OCI-LY3 (cell line): ENCODE measurements around the gene MREG.

ENCODE experiments used
- H2AFZ ChIP-seq: fragments of 200-600, 300-600 bp; shearing (Covaris generic); 2 replicates; pipeline ENCODE4 v1.6.0; 2014; ENCODE audit warnings: antibody characterized with exemption, low read depth, low read length
- H3K27ac ChIP-seq: fragments of 200-600, 300-600 bp; sonication (generic); 2 replicates; pipeline ENCODE4 v1.5.1; 2014; ENCODE audit warnings: mild to moderate bottlenecking, low read length, moderate library complexity, mixed read lengths
- H3K27me3 ChIP-seq: fragments of 200-600, 300-600 bp; sonication (generic); 2 replicates; pipeline ENCODE4 v1.6.1; 2014; ENCODE audit warnings: low read depth, low read length, mixed read lengths
- H3K36me3 ChIP-seq: fragments of 200-600, 300-600 bp; sonication (generic); replicated peaks from 2 replicates; pipeline ENCODE3; 2014; ENCODE audit warnings: low read depth, low read length, mixed read lengths
- H3K4me1 ChIP-seq: fragments of 300-600, 200-600 bp; sonication (generic); 2 replicates; pipeline ENCODE4 v1.6.1; 2014; ENCODE audit warnings: low read length, mixed read lengths
- H3K4me2 ChIP-seq: fragments of 200-600, 300-600 bp; sonication (generic); 2 replicates; pipeline ENCODE4 v1.6.1; 2014; ENCODE audit warnings: low read length, mixed read lengths
- H3K4me3 ChIP-seq: fragments of 300-600, 200-600 bp; sonication (generic); 2 replicates; pipeline ENCODE4 v1.5.1; 2014; ENCODE audit warnings: antibody characterized with exemption, mild to moderate bottlenecking, low read length, moderate library complexity
- H3K79me2 ChIP-seq: fragments of 300-600, 200-600 bp; shearing (Covaris generic); 2 replicates; pipeline ENCODE4 v1.6.1; 2014; ENCODE audit warnings: mild to moderate bottlenecking, low read length, mixed read lengths
- H3K9ac ChIP-seq: fragments of 300-600, 200-600 bp; shearing (Covaris generic); 2 replicates; pipeline ENCODE4 v1.6.0; 2014; ENCODE audit warnings: mild to moderate bottlenecking, low read length, moderate library complexity
- H3K9me3 ChIP-seq: fragments of 200-600, 300-600 bp; shearing (Covaris generic); 2 replicates; pipeline ENCODE4 v1.6.1; 2014; ENCODE audit warnings: low read length, mixed read lengths; ENCODE audit not compliant: insufficient read depth
- H4K20me1 ChIP-seq: fragments of 200-600, 300-600 bp; sonication (generic); 2 replicates; pipeline ENCODE4 v1.6.1; 2016; ENCODE audit warnings: low read length, mixed read lengths; ENCODE audit not compliant: insufficient read depth
- CTCF ChIP-seq: fragments of 200-600, 300-600 bp; sonication (generic); IDR thresholded peaks from 2 replicates; pipeline ENCODE4 v1.5.1; 2014; ENCODE audit warnings: antibody characterized with exemption, low read length, low read depth
- EZH2phosphoT487 ChIP-seq: fragments of 200-600 bp; shearing (Covaris generic); IDR thresholded peaks from 2 replicates; pipeline ENCODE4 v1.6.1; 2018; ENCODE audit warnings: antibody characterized with exemption, mixed run types, low read depth

Gene MREG

GRCh38 chr2:215979620-215980019 is 33.7 kb downstream of the MREG start:
- H3K4me2 ChIP-seq = no peak overlapping the region
- no peaks in the 10 kb centered on the region for H3K9me3 ChIP-seq
- peaks cover 89% of the 10 kb centered on the region for H3K79me2 ChIP-seq

GRCh38 chr2:215974700-215975429 is 38.5 kb downstream of the MREG start:
- Histone ChIP-seq H2AFZ (no peak overlapping the region), H4K20me1 (peaks cover 66% of the 10 kb centered on the region), H3K4me3 (no peak overlapping the region), H3K79me2 (peaks cover 94% of the 10 kb centered on the region), H3K36me3 (peaks cover 16% of the 10 kb centered on the region), H3K9ac (no peak overlapping the region), H3K9me3 (no peaks in the 10 kb centered on the region), H3K27me3 (no peaks in the 10 kb centered on the region), H3K4me2 (no peak overlapping the region), H3K27ac (no peak overlapping the region), H3K4me1 (no peaks in the 10 kb centered on the region)
- no peak for TF ChIP-seq EZH2phosphoT487
- TF ChIP-seq CTCF = no peak

More at GRCh38 chr2:215979620-215980019, 33.7 kb downstream of the MREG start:
- H3K36me3 ChIP-seq = peaks cover 15% of the 10 kb centered on the region
- no peak overlapping the region for H3K27ac ChIP-seq
- no peaks in the 10 kb centered on the region for H3K4me1 ChIP-seq
- TF ChIP-seq CTCF = no peak
- TF ChIP-seq EZH2phosphoT487 = no peak
- no peak overlapping the region for H2AFZ ChIP-seq
- H4K20me1 ChIP-seq = peaks cover 60% of the 10 kb centered on the region
- H3K9ac ChIP-seq = no peak overlapping the region
- no peak overlapping the region for H3K4me3 ChIP-seq
- H3K27me3 ChIP-seq = no peaks in the 10 kb centered on the region

- peaks cover 72% of the 10 kb centered on the region for H4K20me1 ChIP-seq
- H3K4me3 ChIP-seq = no peak overlapping the region
- H3K9ac ChIP-seq = no peak overlapping the region
- H3K9me3 ChIP-seq = no peaks in the 10 kb centered on the region
- no peak overlapping the region for H2AFZ ChIP-seq
- no peak overlapping the region for H3K4me2 ChIP-seq
- TF ChIP-seq CTCF = no peak
- no peak for TF ChIP-seq EZH2phosphoT487
- H3K27me3 ChIP-seq = no peaks in the 10 kb centered on the region
- no peak overlapping the region for H3K27ac ChIP-seq
- no peaks in the 10 kb centered on the region for H3K4me1 ChIP-seq
- H3K79me2 ChIP-seq = peaks cover 96% of the 10 kb centered on the region
- H3K36me3 ChIP-seq = peaks cover 16% of the 10 kb centered on the region
These were observed 39.2 kb downstream of the MREG start for GRCh38 chr2:215973954-215974699.

- H3K27ac ChIP-seq = no peak overlapping the region
- no peak overlapping the region for H3K9ac ChIP-seq
- H2AFZ ChIP-seq = no peak overlapping the region
- no peak overlapping the region for H3K4me2 ChIP-seq
- no peak for TF ChIP-seq EZH2phosphoT487
- no peak for TF ChIP-seq CTCF
- H3K4me1 ChIP-seq = no peaks in the 10 kb centered on the region
- H3K27me3 ChIP-seq = no peaks in the 10 kb centered on the region
- peaks cover 96% of the 10 kb centered on the region for H3K79me2 ChIP-seq
- H3K9me3 ChIP-seq = no peaks in the 10 kb centered on the region
- no peak overlapping the region for H3K4me3 ChIP-seq
- peaks cover 16% of the 10 kb centered on the region for H3K36me3 ChIP-seq
- H4K20me1 ChIP-seq = peaks cover 74% of the 10 kb centered on the region
These were observed 40.1 kb downstream of the MREG start for GRCh38 chr2:215973145-215973792.
